Measurements from ENCODE around the gene EFCAB6. TPM values are rescaled to one million over a fixed set of nuclear protein-coding genes. Genes with fewer than 3 reads are reported as not detected.

EFCAB6 gene
- total RNA-seq, 1 experiment from 2014 or later: 2.5 TPM

- ChIA-PET CTCF (interaction anchor here (0.5 kb wide), 1 partner anchor 1169 kb away, joined by 3 read pairs; no protein-coding TSS in a partner anchor), POLR2A (ENCODE audit: unreplicated experiment) (no interaction called here)
- no peak overlapping the region for H2AFZ ChIP-seq
- no peaks in the 10 kb centered on the region for H3K9me3 ChIP-seq (ENCODE audit: insufficient read depth, low read depth)
- no peaks in the 10 kb centered on the region for H3K9me2 ChIP-seq (ENCODE audit: insufficient read depth)
- no peak for DNase-seq
- H3K79me2 ChIP-seq (ENCODE audit: low read depth): no peaks in the 10 kb centered on the region
- H3K4me3 ChIP-seq: no peak overlapping the region
- H3K27me3 ChIP-seq (ENCODE audit: insufficient read depth, low read depth): peaks cover 62% of the 10 kb centered on the region
- no peaks in the 10 kb centered on the region for H4K20me1 ChIP-seq (ENCODE audit: insufficient read depth)
- no peaks in the 10 kb centered on the region for H3K36me3 ChIP-seq (ENCODE audit: low read depth)
- BruUV-seq (replicated peaks): no TSS peak
- no peak overlapping the region for H3K4me2 ChIP-seq
- TF ChIP-seq EZH2 (IDR thresholded peaks at IDR 0.05; ENCODE audit: low read depth) (no peak), CTCF (conservative IDR thresholded peaks at IDR 0.05) (no peak)
- H3K4me1 ChIP-seq (replicated peaks; ENCODE audit: insufficient read depth): no peaks in the 10 kb centered on the region
- no peaks in the 10 kb centered on the region for H3F3A ChIP-seq (ENCODE audit: insufficient read depth, low read depth)
- no peak overlapping the region for H3K27ac ChIP-seq
- intact Hi-C loops (cut with micrococcal nuclease; ENCODE audit: unreplicated experiment): no loop called here
Measured at GRCh38 chr22:43583501-43583900, 228.6 kb downstream of the EFCAB6 start.

- POLR2A ChIA-PET (ENCODE audit: unreplicated experiment): no interaction called here
- H4K20me1 ChIP-seq (ENCODE audit: insufficient read depth): no peaks in the 10 kb centered on the region
- no peak overlapping the region for H2AFZ ChIP-seq
- TF ChIP-seq EZH2 (IDR thresholded peaks at IDR 0.05; ENCODE audit: low read depth): no peak
- TF ChIP-seq CTCF (conservative IDR thresholded peaks at IDR 0.05): no peak
- no peak overlapping the region for H3K27ac ChIP-seq
- H3K27me3 ChIP-seq (ENCODE audit: insufficient read depth, low read depth): peaks cover 61% of the 10 kb centered on the region
- H3F3A ChIP-seq (ENCODE audit: insufficient read depth, low read depth): no peaks in the 10 kb centered on the region
- no peak for DNase-seq
- H3K4me1 ChIP-seq (replicated peaks; ENCODE audit: insufficient read depth): no peaks in the 10 kb centered on the region
- H3K79me2 ChIP-seq (ENCODE audit: low read depth): no peaks in the 10 kb centered on the region
- H3K4me3 ChIP-seq: no peak overlapping the region
- CTCF ChIA-PET: no interaction called here
- H3K4me2 ChIP-seq: no peak overlapping the region
- H3K36me3 ChIP-seq (ENCODE audit: low read depth): no peaks in the 10 kb centered on the region
- H3K9me2 ChIP-seq (ENCODE audit: insufficient read depth): no peaks in the 10 kb centered on the region
- intact Hi-C loops (cut with micrococcal nuclease; ENCODE audit: unreplicated experiment): no loop called here
- no TSS peak for BruUV-seq (replicated peaks)
- no peaks in the 10 kb centered on the region for H3K9me3 ChIP-seq (ENCODE audit: insufficient read depth, low read depth)
Measured at GRCh38 chr22:43582394-43582793, 229.7 kb downstream of the EFCAB6 start.

GRCh38 chr22:43580271-43580750 is 231.8 kb downstream of the EFCAB6 start:
- no peaks in the 10 kb centered on the region for H3K9me2 ChIP-seq (ENCODE audit: insufficient read depth)
- H3K4me3 ChIP-seq: no peak overlapping the region
- no peaks in the 10 kb centered on the region for H3K4me1 ChIP-seq (replicated peaks; ENCODE audit: insufficient read depth)
- DNase-seq: no peak
- no peaks in the 10 kb centered on the region for H3F3A ChIP-seq (ENCODE audit: insufficient read depth, low read depth)
- intact Hi-C loops (cut with micrococcal nuclease; ENCODE audit: unreplicated experiment): no loop called here
- CTCF ChIA-PET: no interaction called here
- no peak overlapping the region for H3K4me2 ChIP-seq
- H3K36me3 ChIP-seq (ENCODE audit: low read depth): no peaks in the 10 kb centered on the region
- H3K79me2 ChIP-seq (ENCODE audit: low read depth): no peaks in the 10 kb centered on the region
- POLR2A ChIA-PET (ENCODE audit: unreplicated experiment): no interaction called here
- no peak overlapping the region for H3K27ac ChIP-seq
- H2AFZ ChIP-seq: no peak overlapping the region
- no peaks in the 10 kb centered on the region for H4K20me1 ChIP-seq (ENCODE audit: insufficient read depth)
- BruUV-seq (replicated peaks): no TSS peak
- H3K27me3 ChIP-seq (ENCODE audit: insufficient read depth, low read depth): peaks cover 61% of the 10 kb centered on the region
- TF ChIP-seq EZH2 (IDR thresholded peaks at IDR 0.05; ENCODE audit: low read depth): no peak
- TF ChIP-seq CTCF (conservative IDR thresholded peaks at IDR 0.05): no peak
- no peaks in the 10 kb centered on the region for H3K9me3 ChIP-seq (ENCODE audit: insufficient read depth, low read depth)

All from PC-9 (cell line).